Effector CD8-positive, alpha-beta T cell (primary cell): ENCODE measurements around the gene ENTPD6.

Experiments used
- DNase-seq: peaks from one replicate; lab custom pipeline; 2025; lab: John Stamatoyannopoulos, UW

Gene ENTPD6

DNA sequence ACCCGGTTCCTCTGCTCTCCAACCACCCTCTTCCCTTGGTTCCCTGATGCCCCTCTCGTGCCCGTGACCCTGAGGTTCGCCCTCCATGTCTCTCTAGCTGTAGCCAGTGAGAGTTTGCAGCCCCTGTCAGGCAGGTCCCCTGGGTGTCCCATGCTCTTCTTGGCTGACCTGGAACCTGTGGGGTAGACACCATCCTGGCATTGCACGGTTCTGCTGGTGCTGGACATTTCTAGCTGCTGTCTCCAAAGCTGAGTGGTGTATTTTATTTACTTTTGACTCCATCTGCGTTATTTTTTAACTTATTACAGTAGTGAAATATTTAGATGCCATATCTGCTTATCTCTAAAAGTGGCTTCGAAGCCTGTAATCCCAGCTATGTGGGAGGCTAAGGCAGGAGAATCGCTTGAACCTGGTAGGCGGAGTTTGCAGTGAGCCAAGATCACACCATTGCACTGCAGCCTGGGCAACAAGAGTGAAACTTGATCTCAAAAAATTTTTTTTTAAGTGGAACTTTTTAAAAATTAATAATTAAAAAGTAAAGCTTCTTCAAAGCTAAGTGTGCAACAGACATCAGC is 12.5 kb downstream of the ENTPD6 start:
- no peak for DNase-seq

DNA sequence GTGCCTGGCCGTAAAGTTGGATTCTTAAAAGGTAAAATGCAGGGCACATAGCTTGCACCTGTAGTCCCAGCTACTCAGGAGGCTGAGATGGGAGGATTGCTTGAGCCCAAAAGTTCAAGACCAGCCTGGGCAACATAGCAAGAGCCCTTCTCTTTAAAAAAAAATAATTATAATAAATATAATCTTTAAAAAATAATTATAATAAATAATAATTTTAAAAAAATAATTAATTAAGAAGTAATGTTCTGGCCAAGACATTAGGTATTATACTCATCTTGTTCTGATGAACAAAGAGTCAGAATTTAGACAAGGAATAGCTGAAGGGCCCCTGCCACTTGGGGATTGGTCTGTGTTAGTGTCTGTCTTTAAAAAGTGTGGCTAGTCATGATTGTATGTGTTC is 13.9 kb downstream of the ENTPD6 start:
- no peak for DNase-seq

DNA sequence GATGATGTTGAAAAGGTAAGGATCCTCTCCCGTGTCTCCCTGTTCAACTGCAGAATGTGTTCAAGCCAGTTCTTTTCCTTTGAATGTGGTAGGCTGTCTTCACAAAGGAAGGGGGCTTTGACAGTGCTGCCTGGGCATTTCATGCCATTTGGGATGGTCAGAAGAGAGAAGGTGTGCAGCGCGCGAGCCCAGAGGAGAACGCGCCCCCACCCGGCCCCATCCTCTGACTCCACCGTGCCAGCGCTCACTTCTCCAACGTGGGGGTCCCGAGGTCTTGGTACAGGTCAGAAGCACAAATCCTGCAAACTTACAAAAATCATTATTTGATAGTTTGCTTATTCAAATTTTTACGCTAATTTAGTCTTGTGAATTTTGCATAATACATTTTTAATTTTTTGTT is 14.4 kb downstream of the ENTPD6 start:
- DNase-seq: no peak

DNA sequence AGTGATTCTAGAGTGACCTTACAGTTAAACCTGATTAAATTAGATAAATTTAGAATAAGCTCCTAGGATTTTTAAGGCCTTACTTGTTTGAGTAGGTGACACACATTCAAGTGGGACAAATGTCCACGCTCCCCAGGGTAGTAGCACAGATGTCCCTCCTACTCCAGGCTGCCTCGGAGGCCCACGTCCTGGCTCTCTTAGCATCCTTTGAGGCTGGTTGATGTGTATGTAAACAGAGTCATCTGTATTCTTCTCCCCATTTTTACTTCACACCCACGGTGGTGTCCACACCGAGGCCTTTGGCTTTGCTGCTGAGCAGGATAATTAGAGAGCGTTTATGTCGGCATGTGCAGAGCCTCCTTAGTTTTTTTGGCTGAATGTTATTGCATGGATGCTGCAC is 15.8 kb downstream of the ENTPD6 start:
- no peak for DNase-seq

DNA sequence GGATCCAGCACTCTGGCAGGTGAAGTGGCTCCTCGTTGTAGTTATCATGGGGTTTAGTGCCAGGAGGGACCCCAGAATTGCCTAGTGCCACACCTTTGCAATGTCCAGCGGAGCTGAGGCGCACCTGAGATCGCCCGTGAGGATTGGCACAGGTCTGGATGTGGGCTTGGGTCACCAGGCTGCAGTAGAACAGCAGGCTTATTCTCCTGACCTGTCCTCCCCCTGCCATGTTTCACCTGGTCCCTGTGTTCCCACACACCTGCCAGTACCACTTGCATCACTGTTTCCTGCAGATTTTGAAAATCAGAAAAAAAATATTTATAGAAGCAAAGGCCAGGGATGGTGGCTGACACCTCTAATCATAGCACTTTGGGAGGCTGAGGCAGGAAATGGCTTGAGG is 16.7 kb downstream of the ENTPD6 start:
- DNase-seq: no peak

DNA sequence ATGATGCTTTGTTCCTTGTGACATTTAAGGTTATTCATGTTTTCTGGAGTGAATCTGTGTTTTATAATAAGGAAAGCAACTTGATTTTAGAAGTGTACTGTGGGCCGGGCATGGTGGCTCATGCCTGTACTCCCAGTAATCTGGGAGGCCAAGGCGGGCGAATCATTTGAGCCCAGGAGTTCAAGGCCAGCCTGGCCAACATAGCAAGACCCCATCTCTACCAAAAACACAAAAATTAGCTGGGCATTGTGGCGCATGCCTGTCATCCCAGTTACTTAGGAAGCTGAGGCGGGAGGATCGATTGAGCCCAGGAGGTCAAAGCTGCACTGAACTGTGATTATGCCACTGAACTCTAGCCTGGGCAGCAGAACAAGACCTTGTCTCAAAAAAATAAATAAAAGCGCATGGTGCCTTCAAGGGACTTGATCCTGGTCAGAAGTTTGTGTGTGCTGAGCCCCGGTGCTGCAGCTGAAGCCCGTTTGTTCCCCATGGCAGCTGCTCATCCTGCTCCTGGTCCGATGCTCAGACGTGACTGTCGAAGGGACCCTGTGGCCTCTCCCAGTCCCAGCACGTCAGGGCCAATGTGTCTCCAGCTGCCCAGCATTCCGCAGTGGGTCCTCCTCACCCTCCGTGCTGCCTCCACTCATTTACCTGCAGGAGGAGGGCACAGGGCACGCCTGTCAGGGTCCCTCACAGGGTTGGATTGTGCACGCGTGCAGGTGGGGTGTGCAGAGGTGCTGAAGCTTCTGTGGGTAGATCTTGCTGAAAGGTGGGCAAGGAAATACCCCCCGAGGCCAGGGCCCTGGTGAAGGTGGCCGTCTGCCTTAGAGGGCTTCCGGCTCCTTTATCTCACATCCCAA is 18.3 kb downstream of the ENTPD6 start:
- no peak for DNase-seq

DNA sequence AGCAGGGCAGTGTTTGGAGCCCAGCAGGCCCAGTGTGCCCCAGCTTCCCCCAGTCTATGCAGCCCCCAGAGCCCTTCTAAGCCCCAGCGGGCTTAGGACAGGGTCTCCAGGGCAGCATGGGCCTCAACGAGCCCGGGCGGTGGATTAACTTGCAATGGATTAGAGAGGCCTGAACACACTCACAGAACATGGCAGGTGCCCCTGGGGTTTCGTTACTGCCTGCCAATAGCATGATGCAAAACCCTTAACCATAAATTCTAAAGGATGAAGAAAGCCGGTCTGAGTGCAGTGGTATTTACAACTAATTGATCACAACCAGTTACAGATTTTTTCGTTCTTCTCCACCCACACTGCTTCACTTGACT is 18.9 kb downstream of the ENTPD6 start:
- DNase-seq: no peak

DNA sequence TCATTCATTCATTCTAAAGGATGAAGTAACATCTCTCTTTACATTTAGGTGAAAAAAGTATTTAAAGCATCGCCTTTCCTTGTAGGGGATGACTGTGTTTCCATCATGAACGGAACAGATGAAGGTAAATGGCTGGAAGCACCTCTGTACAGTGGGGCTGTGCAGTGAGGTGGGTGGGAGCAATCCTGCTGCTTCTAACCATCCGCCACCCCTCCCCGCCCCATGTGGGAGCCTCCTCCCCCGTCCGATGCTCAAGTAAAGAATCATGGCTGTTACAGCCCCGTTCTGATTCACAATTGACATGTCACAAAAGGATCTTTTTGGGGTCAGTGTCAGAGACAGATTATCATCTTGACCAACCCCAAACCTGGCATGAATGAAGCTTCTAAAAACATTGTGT is 19.3 kb downstream of the ENTPD6 start:
- no peak for DNase-seq

DNA sequence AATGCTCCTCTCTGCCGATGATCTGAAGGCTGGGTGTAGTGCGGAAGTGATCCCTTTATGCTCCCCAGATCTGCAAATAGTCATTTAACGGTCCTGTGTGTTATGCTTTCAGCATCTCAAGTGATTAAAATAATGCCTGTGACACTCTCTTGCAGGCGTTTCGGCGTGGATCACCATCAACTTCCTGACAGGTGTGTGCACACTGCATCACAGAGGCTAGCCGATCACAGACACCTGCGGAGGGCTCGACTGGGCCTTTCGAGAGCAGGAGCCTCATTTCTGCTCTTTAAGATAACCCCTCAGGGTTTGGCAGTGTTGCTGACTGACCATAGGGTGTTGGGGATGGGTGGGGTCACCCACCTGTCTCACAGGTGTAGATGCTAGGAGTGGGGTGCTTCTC is 20.0 kb downstream of the ENTPD6 start:
- no peak for DNase-seq

DNA sequence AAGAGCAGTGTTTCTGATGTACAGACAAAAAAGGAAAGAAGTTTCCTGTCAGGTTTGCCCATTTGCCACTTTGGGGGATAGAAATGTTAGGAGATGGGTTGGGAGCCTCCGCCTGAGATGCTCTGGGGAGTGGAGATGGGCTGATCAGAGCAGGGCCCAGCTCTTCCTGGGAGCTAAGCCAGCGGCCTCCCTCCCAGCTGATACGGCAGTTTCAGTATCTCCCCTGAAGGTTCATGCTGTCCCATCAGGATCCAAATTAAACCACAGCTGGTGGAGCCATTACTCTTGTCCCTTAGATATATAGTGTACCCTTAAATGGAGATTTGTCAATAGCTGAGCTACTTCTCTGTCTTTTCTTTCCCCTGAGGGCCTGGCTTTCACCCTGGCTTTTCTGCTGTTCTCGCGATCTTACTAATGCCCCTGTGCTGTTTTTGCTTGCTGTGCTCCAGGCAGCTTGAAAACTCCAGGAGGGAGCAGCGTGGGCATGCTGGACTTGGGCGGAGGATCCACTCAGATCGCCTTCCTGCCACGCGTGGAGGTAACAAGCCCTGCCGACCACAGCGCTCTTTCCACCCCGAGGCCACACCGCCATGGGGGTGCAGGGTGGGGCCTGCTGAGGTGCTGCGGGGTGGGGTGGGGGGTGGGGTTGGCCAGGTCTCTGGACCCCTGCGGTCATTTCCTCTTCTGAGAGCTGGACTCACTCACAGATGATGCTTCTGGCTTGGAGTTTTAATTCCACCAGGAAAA is 20.9 kb downstream of the ENTPD6 start:
- no peak for DNase-seq

DNA sequence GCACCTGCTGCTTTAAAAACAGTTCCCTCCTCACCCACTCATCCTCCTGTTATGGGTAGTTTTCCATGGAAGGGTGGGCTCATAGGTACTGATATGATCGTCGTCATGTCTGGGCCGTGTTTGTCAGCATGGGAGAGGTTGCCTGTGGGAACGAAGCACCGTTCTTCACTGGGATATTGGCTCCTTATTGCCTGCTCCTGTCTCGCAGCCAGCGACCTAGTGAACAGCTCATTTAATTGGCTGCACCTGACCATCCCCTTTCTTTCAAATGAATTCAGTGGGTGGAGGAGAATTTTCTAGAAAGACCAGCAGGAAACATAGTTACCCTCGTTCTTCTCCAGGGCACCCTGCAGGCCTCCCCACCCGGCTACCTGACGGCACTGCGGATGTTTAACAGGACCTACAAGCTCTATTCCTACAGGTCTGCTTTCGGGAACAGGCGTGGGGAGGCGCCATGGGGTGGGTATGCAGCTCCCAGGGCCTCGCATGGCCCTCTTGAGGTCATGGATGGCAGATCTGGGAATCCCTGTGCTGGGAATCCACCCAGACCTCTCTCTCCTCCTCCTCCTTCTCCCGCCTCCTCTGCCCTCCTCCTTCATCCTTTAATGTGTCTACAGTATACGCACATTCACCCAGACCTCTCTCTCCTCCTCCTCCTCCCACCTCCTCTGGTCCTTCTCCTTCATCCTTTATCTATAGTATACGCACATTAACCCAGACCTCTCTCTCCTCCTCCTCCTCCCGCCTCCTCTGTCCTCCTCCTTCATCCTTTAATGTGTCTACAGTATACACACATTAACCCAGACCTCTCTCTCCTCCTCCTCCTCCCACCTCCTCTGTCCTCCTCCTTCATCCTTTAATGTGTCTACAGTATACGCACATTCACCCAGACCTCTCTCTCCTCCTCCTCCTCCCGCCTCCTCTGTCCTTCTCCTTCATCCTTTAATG is 21.9 kb downstream of the ENTPD6 start:
- DNase-seq: no peak

DNA sequence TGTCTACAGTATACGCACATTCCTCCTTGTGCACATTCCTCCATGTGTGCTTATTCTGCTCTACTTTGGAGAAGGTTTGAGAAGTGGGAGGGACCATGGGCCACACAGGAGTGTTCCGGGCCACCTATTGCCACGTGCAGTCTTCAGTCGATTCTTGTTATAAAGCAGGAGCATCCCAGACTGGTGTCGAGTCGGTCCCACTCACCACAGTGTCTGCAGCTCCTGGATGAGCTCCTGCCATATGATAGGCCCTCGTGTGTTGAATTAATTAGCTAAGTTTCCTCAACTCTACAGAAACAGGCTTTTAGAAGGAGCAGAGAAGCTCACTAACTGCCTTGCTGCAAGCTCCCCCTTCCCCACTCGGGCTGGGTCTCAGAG is 22.6 kb downstream of the ENTPD6 start:
- no peak for DNase-seq

DNA sequence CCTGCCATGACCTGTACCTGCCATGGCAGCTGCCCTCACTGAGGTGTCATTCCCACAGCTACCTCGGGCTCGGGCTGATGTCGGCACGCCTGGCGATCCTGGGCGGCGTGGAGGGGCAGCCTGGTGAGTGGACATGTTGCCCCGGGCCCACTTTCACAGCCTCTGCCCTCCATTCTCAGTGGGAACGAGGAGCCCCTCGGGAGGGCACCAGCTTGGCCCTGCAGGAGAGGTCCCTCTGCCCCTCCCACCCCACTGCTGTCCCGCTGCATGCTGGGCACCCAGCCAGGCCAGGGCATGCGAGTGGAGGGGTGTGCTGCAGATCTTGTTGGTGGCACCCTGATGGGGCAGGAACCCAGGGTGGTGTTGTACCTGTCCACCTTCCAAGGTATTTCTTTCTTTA is 23.0 kb downstream of the ENTPD6 start:
- no peak for DNase-seq

DNA sequence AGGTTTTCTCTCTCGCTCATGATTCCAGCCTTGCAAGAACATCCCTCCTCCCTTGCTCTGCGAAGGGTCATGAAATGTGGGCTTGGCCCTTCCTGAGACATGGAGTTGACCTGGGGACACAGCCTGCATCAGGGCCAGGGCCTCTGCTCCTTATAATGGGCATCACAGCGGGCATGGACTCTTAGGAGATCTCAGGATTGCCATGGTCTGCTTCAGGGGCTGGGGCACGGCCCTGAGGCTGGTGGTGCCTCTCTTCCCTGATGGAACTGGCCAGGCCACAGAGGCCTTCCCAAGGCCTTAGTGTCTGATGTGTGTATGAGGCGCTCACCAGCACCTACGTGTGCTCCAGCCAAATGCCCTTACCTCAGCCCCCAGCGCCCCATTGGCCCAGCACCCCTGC is 23.9 kb downstream of the ENTPD6 start:
- DNase-seq: no peak

DNA sequence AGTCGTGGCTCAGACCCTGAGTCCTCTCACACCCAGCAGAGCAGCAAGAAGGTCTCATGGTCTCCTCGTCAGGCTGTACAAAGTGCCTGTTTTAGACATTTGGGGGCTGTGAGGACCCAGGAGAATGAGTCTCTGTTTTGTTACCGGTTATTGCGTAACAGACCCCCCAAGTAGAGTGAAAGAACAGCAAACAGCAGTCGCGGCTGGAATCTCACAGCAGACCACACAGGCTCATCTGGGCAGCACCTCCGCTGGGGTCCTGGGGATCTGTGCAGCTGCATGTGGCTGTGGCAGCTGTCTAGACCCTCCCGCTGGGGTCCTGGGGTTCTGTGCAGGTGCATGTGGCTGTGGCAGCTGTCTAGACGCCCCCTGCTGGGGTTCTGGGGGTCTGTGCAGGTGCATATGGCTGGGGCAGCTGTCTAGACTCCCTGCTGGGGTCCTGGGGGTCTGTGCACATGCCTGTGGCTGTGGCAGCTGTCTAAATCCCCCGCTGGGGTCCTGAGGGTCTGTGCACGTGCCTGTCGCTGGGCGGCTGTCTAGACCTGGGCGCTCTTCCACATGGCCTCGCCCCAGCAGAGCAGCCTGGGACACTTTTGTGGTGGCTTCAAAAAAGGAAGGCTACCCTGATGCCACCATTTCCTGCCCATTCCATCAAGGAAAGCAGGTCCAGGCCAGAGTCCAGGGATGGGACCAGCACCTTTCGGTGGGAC is 24.7 kb downstream of the ENTPD6 start:
- DNase-seq: no peak

DNA sequence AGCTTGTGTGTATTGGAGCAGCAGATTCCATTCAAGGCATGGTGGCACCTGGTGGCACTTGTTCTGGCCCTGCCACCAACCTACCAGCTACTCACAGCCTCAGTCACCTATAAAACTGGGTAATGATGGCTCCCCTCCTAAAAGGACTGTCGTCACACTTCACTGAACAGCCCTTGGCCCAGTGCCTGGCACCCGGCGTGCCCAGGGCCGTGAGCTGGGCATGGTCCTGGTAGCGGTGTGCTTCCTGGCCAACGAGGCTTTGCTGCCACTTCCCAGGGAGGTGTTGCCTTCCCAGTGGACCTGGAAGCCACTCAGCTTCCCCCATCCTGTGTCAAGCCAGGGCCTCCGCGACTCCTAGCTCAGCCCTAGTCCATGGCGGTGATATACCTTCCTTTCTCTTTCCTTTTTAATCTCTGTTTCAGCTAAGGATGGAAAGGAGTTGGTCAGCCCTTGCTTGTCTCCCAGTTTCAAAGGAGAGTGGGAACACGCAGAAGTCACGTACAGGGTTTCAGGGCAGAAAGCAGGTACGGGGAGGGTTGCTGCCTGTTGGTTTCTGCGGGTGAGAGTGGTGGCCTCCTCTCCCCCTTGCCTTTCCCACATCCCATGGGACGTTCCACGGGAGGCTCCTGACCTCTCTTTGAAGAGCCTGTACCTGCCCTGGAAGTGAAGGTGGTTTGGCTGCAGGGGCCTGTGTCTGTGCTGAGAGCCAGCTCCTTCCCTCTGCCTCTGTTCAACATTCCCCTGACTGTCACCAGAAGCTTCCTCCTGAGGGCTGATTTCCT is 25.5 kb downstream of the ENTPD6 start:
- no peak for DNase-seq

DNA sequence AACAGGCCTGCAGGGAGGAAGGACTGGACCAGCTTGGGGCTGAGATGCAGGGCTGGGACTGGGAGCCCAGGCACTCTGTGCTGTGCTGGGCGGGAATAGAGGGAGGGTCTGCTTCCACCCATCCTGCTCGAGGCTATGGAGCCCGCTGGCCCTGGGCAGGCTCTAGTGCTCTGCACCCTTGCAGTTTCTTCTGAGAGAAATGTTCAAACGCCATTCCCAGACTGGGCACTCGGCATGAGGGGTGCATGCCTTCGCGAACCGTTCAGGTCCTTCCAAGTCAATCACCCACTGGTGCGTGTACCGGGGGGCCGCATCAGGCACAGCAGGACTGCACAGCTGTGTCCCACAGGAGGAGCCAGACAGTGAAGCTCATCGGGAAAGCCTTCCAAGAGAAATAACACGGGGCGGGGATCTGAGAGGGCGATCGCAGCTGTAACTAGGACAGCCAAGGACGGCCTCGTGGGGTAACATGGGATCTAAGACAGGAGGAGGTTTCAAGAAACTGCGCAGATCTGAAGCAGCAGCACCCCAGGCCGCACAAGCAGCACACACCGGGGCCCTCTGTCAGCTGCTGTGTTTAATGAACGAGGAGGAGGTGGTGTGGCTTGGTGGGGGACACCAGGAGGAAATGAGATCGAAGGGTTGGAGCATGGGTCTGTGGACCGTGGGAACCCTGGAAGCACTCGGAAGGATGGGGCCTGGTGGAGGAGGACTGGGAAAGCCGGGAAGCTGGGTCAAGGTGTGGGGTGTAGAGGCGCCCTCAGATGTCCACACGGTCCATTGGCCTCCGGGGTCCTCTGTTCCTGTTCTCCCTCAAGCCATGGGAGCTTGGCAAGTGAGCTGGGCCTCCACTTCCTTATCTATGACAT is 26.3 kb downstream of the ENTPD6 start:
- DNase-seq: no peak

DNA sequence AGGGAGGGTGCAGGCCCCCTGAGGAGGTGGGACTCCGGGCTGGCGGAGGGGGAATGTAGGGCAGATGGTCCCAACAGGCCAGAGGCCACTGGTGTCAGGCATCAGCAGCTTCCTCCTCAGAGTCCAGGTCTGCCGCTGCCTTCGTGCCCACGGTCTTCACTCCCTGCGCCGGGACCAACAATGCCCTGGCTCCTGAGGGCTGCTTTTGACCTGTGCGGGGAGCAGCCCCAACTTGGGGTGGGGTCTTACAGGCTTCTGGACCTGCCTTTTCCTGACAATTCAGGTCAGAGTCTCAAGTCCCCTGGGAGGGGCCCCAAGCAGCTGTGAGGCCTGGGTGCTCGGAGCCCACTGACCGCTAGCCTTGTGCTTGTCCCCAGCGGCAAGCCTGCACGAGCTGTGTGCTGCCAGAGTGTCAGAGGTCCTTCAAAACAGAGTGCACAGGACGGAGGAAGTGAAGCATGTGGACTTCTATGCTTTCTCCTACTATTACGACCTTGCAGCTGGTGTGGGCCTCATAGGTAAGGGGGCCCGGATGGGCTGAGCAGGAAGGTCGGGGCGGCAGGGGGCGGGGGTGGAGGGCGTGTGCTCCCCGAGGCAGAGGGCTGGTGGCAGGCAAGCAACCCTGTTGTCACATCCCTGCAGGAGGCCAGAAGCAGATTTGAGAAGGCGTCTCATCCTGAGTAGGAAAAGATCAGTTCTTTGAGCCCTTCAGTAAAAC is 27.1 kb downstream of the ENTPD6 start:
- no peak for DNase-seq

DNA sequence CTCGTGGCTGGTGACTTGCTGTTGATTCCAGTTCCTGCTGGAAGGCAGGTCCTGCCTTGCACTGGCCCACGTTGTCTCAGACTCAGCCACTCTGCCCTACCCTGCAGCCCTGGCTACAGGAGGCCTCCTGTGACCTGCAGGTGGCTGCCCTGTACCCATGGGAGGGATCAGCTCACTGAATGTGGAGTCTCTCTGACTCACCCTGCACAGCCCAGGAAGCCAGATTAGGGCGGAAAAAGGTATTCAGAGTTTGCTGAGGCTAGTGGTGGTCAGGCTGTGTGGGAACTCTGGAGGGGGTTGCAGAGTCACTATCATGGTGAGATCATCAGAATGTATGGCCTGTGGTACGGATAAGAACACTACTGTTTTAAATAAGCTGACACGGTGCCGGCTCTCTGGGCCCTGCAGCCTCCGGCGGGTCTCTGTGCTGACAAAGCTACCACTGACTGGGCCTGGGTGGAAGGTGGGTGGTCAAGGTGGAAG is 27.7 kb downstream of the ENTPD6 start:
- no peak for DNase-seq
